ENCODE measurements around the gene TLR6. TPM values are rescaled to one million over a fixed set of nuclear protein-coding genes. Genes with fewer than 3 reads are reported as not detected.
"Not testable (repeated sequence)": the region's sequence is repeated elsewhere in the genome, so short reads cannot be mapped to it uniquely, and the experiment has no call there.

The TLR6 gene
- total RNA-seq, 1 experiment from 2014 or later: 0.03 TPM

- no peak for DNase-seq (ENCODE audit: low spot score)
- in situ Hi-C loops (cut with HindIII; ENCODE audit: low sequenced_read_pairs): no loop called here
These were observed 23.7 kb downstream of the TLR6 start for GRCh38 chr4:38832624-38833528.

- in situ Hi-C loops (cut with HindIII; ENCODE audit: low sequenced_read_pairs): no loop called here
- DNase-seq (ENCODE audit: low spot score): no peak
These were observed 24.4 kb downstream of the TLR6 start for GRCh38 chr4:38832206-38832605.

GRCh38 chr4:38831653-38832052 is 25.0 kb downstream of the TLR6 start:
- no peak for DNase-seq (ENCODE audit: low spot score)
- in situ Hi-C loops (cut with HindIII; ENCODE audit: low sequenced_read_pairs): no loop called here

GRCh38 chr4:38829237-38829636 is 27.4 kb downstream of the TLR6 start:
- DNase-seq (ENCODE audit: low spot score): no peak
- in situ Hi-C loops (cut with HindIII; ENCODE audit: low sequenced_read_pairs): no loop called here

- no peak for DNase-seq (ENCODE audit: low spot score)
- in situ Hi-C loops (cut with HindIII; ENCODE audit: low sequenced_read_pairs): no loop called here
These were observed 32.9 kb downstream of the TLR6 start for GRCh38 chr4:38823766-38824165.

GRCh38 chr4:38822748-38823303 is 33.8 kb downstream of the TLR6 start:
- in situ Hi-C loops (cut with HindIII; ENCODE audit: low sequenced_read_pairs): no loop called here
- no peak for DNase-seq (ENCODE audit: low spot score)

GRCh38 chr4:38821739-38822138 is 34.9 kb downstream of the TLR6 start:
- no peak for DNase-seq (ENCODE audit: low spot score)
- in situ Hi-C loops (cut with HindIII; ENCODE audit: low sequenced_read_pairs): no loop called here

- in situ Hi-C loops (cut with HindIII; ENCODE audit: low sequenced_read_pairs): no loop called here
- DNase-seq (ENCODE audit: low spot score): no peak
These were observed 36.1 kb downstream of the TLR6 start for GRCh38 chr4:38820329-38821061.

- in situ Hi-C loops (cut with HindIII; ENCODE audit: low sequenced_read_pairs): no loop called here
- DNase-seq (ENCODE audit: low spot score): no peak
These were observed 37.0 kb downstream of the TLR6 start for GRCh38 chr4:38819569-38819968.

- no peak for DNase-seq (ENCODE audit: low spot score)
- in situ Hi-C loops (cut with HindIII; ENCODE audit: low sequenced_read_pairs): no loop called here
These were observed 38.1 kb downstream of the TLR6 start for GRCh38 chr4:38818441-38818976.

GRCh38 chr4:38815885-38816782 is 40.5 kb downstream of the TLR6 start:
- no peak for DNase-seq (ENCODE audit: low spot score)

GRCh38 chr4:38814386-38814785 is 42.2 kb downstream of the TLR6 start:
- no peak for DNase-seq (ENCODE audit: low spot score)
- in situ Hi-C loops (cut with HindIII; ENCODE audit: low sequenced_read_pairs): no loop called here

More at GRCh38 chr4:38815885-38816782, 40.5 kb downstream of the TLR6 start:
- in situ Hi-C loops (cut with HindIII; ENCODE audit: low sequenced_read_pairs): no loop called here

GRCh38 chr4:38811297-38811696 is 45.3 kb downstream of the TLR6 start:
- no peak for DNase-seq (ENCODE audit: low spot score)
- in situ Hi-C loops (cut with HindIII; ENCODE audit: low sequenced_read_pairs): no loop called here

GRCh38 chr4:38807462-38807861 is 49.2 kb downstream of the TLR6 start:
- DNase-seq (ENCODE audit: low spot score); in situ Hi-C loops (cut with HindIII; ENCODE audit: low sequenced_read_pairs): not testable (repeated sequence)

GRCh38 chr4:38806251-38806650 is 50.4 kb downstream of the TLR6 start:
- in situ Hi-C loops (cut with HindIII; ENCODE audit: low sequenced_read_pairs); DNase-seq (ENCODE audit: low spot score): not testable (repeated sequence)

- no peak for DNase-seq (ENCODE audit: low spot score)
- in situ Hi-C loops (cut with HindIII; ENCODE audit: low sequenced_read_pairs): no loop called here
These were observed 51.0 kb downstream of the TLR6 start for GRCh38 chr4:38805530-38806145.

- in situ Hi-C loops (cut with HindIII; ENCODE audit: low sequenced_read_pairs): no loop called here
- DNase-seq (ENCODE audit: low spot score): peak; percentile 27
These were observed 51.8 kb downstream of the TLR6 start, which contains the start of gene TLR1 for GRCh38 chr4:38804654-38805295. TLR1 (minus strand) TSS chr4:38804791; CDS start chr4:38798831, 5,960 bp downstream.
